GM06990 (cell line): ENCODE measurements around the gene MAPK1IP1L.
"Not testable (repeated sequence)": the region's sequence is repeated elsewhere in the genome, so short reads cannot be mapped to it uniquely, and the experiment has no call there.

ENCODE experiments used
- DNase-seq: peaks from one replicate; pipeline ENCODE4 v3.0.0-alpha.2; 2011; ENCODE audit not compliant: insufficient read length; ENCODE audit errors: extremely low read depth
- H3K27me3 ChIP-seq: replicated peaks from 2 replicates; pipeline ENCODE4 v1.6.0; 2011; ENCODE audit warnings: low read length; ENCODE audit not compliant: control insufficient read depth, insufficient read depth
- H3K36me3 ChIP-seq: 2 replicates; pipeline ENCODE4 v1.5.1; 2011; ENCODE audit warnings: low read length; ENCODE audit not compliant: control insufficient read depth, insufficient read depth
- H3K4me3 ChIP-seq: replicated peaks from 2 replicates; pipeline ENCODE4 v1.5.1; 2011; ENCODE audit warnings: low read depth, mild to moderate bottlenecking, control low read depth, low read length
- TF ChIP-seq, protein P1 (sequence below): IDR thresholded peaks from 2 replicates; pipeline ENCODE4 v1.5.1; 2011; ENCODE audit warnings: low read length, control low read depth, mild to moderate bottlenecking, inconsistent platforms; ENCODE audit not compliant: insufficient read depth, poor library complexity, severe bottlenecking

Gene MAPK1IP1L

DNA sequence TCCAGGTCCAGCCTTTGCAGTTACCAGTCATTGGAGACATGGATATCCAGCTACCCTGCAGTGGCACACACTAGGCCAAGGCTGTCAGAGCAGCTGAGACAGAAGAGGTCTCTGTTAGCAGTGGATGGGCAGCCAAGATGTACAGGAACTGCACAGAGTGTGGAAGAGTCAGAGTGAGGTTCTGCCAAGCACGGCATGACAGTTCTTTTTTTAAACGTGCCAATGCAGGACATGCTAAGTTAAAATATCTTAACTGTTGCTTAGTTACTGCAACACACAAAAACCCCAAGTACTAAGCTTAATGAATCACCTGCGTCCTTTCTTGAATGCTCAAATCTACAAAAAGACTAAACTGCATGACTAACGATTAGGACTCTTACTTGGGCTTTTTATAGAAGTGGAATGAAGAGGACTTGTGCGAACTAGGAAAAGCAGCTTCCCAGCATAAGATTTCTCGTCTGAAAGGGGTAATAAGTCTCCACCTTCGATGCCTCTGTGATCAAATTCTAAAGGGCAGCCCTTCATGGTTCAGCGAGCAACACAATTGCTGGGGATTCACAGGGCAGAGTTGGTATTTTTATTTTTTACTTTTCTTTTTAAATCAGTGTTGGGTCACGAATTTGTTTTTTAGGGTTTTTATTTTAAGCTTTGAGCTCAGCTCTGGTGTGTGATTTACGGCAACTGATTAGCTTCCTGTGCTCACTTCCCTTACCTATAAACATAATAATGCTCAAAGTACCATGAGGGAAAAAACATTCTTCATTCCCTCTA lies 20.6 kb downstream of the MAPK1IP1L start:
- H3K27me3 ChIP-seq = no peaks in the 10 kb centered on the region
- no peaks in the 10 kb centered on the region for H3K36me3 ChIP-seq
- TF ChIP-seq, protein P1, sequence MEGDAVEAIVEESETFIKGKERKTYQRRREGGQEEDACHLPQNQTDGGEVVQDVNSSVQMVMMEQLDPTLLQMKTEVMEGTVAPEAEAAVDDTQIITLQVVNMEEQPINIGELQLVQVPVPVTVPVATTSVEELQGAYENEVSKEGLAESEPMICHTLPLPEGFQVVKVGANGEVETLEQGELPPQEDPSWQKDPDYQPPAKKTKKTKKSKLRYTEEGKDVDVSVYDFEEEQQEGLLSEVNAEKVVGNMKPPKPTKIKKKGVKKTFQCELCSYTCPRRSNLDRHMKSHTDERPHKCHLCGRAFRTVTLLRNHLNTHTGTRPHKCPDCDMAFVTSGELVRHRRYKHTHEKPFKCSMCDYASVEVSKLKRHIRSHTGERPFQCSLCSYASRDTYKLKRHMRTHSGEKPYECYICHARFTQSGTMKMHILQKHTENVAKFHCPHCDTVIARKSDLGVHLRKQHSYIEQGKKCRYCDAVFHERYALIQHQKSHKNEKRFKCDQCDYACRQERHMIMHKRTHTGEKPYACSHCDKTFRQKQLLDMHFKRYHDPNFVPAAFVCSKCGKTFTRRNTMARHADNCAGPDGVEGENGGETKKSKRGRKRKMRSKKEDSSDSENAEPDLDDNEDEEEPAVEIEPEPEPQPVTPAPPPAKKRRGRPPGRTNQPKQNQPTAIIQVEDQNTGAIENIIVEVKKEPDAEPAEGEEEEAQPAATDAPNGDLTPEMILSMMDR = no peak
- peak; percentile 71 for DNase-seq
- no peak overlapping the region; the same call in 1 of the 2 replicates for H3K4me3 ChIP-seq

DNA sequence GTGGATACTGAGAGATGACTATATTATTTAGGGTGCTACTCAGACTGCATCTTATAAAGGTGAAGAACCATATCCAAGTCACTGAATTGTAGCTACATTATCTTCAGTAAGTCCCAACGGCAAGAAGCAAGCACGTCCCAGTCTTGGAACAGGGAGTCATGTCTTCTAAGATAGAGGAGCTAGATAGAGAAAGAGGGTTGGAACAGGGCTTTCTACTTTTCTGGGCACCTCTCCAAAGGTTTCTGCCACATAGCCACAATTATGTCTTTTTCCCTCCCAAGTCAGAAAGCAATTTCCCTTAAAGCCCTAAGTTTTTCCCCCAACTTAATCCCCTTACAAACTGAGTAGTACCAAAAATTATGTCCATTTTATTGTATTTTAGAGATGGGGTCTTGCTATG lies 22.4 kb downstream of the MAPK1IP1L start:
- TF ChIP-seq, protein P1 = no peak
- H3K27me3 ChIP-seq = no peaks in the 10 kb centered on the region
- no peaks in the 10 kb centered on the region for H3K36me3 ChIP-seq
- H3K4me3 ChIP-seq = no peak overlapping the region
- DNase-seq = no peak

DNA sequence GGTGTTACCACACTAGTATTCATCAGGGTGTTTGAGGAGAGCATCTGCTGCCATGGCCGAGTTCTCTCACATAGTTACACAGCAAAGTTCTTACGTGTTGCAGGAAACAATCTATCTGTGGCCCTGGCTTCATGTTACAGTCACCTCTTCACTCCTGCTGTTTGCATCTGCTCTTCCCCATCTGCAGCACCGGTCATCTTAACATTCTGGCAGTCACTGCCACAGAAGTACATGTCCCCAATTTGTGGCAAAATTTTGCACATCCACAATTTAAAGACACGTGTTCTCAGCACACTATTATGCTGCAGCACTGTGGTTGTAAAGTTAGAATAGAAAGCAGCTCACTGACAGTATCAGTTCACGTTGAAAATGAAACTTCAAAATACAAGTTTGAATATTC lies 23.2 kb downstream of the MAPK1IP1L start:
- DNase-seq = peak; percentile 67
- peak overlapping the region; percentile 12; the same call in 1 of the 2 replicates for H3K4me3 ChIP-seq
- TF ChIP-seq, protein P1 = no peak
- no peaks in the 10 kb centered on the region for H3K27me3 ChIP-seq
- no peaks in the 10 kb centered on the region for H3K36me3 ChIP-seq

DNA sequence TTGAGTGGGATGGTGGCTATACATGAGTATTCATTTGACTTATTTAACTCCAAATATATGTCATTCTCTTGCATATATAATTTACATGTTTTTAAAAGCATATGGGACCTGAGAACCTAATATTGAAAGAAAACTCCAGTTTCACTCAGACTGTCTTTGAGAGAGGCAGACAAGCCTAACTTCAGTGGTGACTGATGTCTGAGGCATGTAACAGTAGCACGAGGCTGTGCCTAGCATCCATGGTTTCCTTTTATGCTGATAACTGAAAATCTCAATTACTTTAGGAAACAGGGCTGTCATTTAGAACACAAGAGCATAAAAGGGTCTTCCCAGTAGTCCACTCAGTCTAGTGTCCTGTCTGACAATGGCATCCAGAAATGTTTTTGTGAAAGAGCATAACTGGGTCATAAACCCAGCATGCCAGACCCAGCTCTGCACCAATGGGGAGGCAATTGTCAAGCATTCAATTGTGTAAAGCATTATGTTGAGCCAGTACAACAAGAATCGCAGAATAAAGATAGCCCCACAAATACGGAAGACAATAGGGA lies 24.3 kb downstream of the MAPK1IP1L start:
- no peaks in the 10 kb centered on the region for H3K36me3 ChIP-seq
- H3K4me3 ChIP-seq = no peak overlapping the region
- no peaks in the 10 kb centered on the region for H3K27me3 ChIP-seq
- DNase-seq = no peak
- TF ChIP-seq, protein P1 = no peak

DNA sequence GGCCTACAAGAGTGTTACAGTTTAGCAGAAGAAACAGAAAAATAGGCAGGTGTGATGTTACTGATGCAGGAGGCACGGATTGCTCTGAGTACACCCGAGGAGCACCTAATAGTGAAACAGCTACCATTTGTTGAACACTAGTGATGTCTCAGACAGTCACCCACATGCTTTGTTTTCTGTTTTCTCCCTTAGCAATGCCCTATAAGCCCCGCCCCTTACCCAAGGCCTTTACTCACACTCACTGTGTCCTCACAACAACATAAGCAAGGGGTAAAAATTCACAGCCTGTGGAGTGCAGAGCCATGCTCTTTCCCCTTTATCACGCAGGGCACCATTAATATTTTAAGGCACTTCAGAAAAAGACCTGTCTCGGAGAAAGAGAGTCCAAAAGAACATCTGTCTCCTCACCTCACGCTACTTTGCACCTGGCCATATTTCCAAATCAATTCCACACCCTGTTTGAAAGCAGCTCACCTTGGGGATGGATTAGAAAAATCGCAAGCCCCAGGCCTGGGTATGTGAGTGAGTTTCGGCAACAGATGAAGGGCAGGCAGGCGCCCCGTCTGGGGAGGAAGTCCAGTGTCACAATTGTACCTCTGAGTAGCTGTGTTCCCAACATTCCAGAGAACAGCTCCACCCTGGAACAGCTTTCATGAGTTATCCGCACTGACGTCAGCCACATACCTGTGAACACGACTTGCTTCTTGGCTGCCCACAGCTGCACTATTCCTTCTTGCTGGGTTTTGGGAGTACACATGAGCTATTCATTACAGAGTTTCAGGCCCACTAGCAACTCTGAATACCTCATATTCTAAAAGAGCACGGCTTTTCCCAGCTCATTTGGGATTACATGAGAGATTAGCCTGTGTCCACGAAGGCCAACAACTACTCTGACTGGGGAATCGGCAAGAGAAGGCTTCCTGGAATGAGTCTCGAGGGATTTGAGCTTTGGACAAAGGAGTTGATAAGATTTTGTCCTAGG lies 26.0 kb downstream of the MAPK1IP1L start:
- H3K4me3 ChIP-seq = no peak overlapping the region
- TF ChIP-seq, protein P1 = no peak
- H3K27me3 ChIP-seq = no peaks in the 10 kb centered on the region
- H3K36me3 ChIP-seq = no peaks in the 10 kb centered on the region
- no peak for DNase-seq

DNA sequence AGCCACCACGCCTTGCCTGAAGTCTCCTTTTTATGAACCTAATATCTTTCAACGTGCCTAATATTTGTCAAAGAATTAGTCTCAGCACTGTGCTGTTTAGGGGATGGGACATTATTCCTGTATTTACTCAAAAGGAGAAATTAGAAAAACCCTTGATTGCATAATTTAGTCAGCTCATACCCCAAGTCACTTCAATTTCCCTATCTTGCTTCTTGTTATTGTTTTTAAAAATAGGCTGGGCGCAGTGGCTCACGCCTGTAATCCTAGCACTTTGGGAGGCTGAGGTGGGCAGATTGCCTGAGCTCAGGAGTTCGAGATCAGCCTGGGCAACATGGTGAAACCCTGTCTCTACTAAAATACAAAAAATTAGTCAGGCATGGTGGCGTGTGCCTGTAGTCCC lies 28.5 kb downstream of the MAPK1IP1L start:
- not testable (repeated sequence) for DNase-seq, H3K27me3 ChIP-seq, H3K36me3 ChIP-seq, H3K4me3 ChIP-seq
